GM23248 (cell line): ENCODE data around the gene ZSWIM6. TPM values are rescaled to one million over a fixed set of nuclear protein-coding genes. Genes with fewer than 3 reads are reported as not detected.
A peak's percentile ranks its signal among the peaks of the same experiment; 100 is the strongest.

Source experiments
- DNase-seq: peaks from one replicate; pipeline ENCODE4 v3.0.0-alpha.2; 2015
- H2AFZ ChIP-seq: fragments of 200-600 bp; sonication (generic); 2 replicates; pipeline ENCODE4 v1.6.1; 2016; ENCODE audit warnings: antibody characterized with exemption
- H3F3A ChIP-seq: fragments of 200-600 bp; sonication (generic); 2 replicates; pipeline ENCODE4 v1.6.1; 2016; ENCODE audit warnings: mild to moderate bottlenecking, antibody characterized with exemption, mixed run types; ENCODE audit not compliant: insufficient read depth
- H3K27ac ChIP-seq: fragments of 200-600 bp; sonication (generic); 2 replicates; pipeline ENCODE4 v1.5.1; 2016; ENCODE audit warnings: mild to moderate bottlenecking
- H3K27me3 ChIP-seq: fragments of 200-600 bp; sonication (generic); replicated peaks from 2 replicates; pipeline ENCODE4 v1.6.1; 2016; ENCODE audit warnings: mild to moderate bottlenecking; ENCODE audit not compliant: insufficient read depth
- H3K36me3 ChIP-seq: fragments of 200-600 bp; sonication (generic); 2 replicates; pipeline ENCODE4 v1.6.1; 2016; ENCODE audit warnings: low read depth, mild to moderate bottlenecking
- H3K4me1 ChIP-seq: fragments of 200-600 bp; sonication (generic); 2 replicates; pipeline ENCODE4 v1.6.1; 2016; ENCODE audit warnings: mild to moderate bottlenecking; ENCODE audit not compliant: insufficient read depth
- H3K4me2 ChIP-seq: fragments of 200-600 bp; sonication (generic); one replicate; pipeline ENCODE4 v1.6.1; 2016; ENCODE audit warnings: mild to moderate bottlenecking; ENCODE audit not compliant: unreplicated experiment
- H3K4me3 ChIP-seq: fragments of 200-600 bp; sonication (generic); 2 replicates; pipeline ENCODE4 v1.5.1; 2016; ENCODE audit warnings: mild to moderate bottlenecking
- H3K79me2 ChIP-seq: fragments of 200-600 bp; sonication (generic); 2 replicates; pipeline ENCODE4 v1.6.1; 2016; ENCODE audit warnings: mild to moderate bottlenecking; ENCODE audit not compliant: insufficient read depth
- H3K9ac ChIP-seq: fragments of 200-600 bp; sonication (generic); 2 replicates; pipeline ENCODE4 v1.6.1; 2016; ENCODE audit warnings: mild to moderate bottlenecking
- H3K9me2 ChIP-seq: fragments of 200-600 bp; sonication (generic); 2 replicates; pipeline ENCODE4 v1.6.1; 2016; ENCODE audit warnings: mixed run types, mild to moderate bottlenecking, moderate library complexity; ENCODE audit not compliant: insufficient read depth
- H3K9me3 ChIP-seq: fragments of 200-600 bp; sonication (generic); one replicate; pipeline ENCODE4 v1.6.1; 2017; ENCODE audit warnings: low read depth
- H4K20me1 ChIP-seq: fragments of 200-600 bp; sonication (generic); 2 replicates; pipeline ENCODE4 v1.6.0; 2016; ENCODE audit not compliant: insufficient read depth
- EZH2 ChIP-seq: fragments of 200-600 bp; sonication (generic); IDR thresholded peaks from 2 replicates; pipeline ENCODE4 v1.6.1; 2018; ENCODE audit warnings: antibody characterized with exemption, mild to moderate bottlenecking; ENCODE audit not compliant: insufficient read depth, poor library complexity, severe bottlenecking
- EZH2phosphoT487 ChIP-seq: fragments of 200-600 bp; sonication (generic); IDR thresholded peaks from 2 replicates; pipeline ENCODE4 v1.6.1; 2018; ENCODE audit warnings: antibody characterized with exemption, moderate library complexity, mild to moderate bottlenecking, low read depth; ENCODE audit not compliant: insufficient read depth
- WGBS, 2 experiments: methylation state at CpG; one replicate each; pipeline ENCODE4 v1.1.6; 2015 to 2017; ENCODE audit warnings: low lambda C conversion rate in 2 of 2, low coverage in 1 of 2; ENCODE audit errors: missing lambda C conversion rate in 2 of 2; 5-methylcytosine and 5-hydroxymethylcytosine counted together
- in situ Hi-C: fragments of 300-500 bp; cut with MboI; formaldehyde crosslinking; loops from 2 replicates; pipeline ENCODE4 v1.15.0; 2020
- polyA plus RNA-seq: library from polyadenylated mRNA; unstranded; fragments of >200 nt; fragmentation: Nextera tagmentation; extraction: Ambion mirVana; gene quantifications from 2 replicates; pipeline ENCODE4 v1.2.1, GENCODE V29; 2016
- total RNA-seq: library from RNA; depleted of rRNA; stranded (reverse); fragments of >200 nt; shearing (Covaris generic); gene quantifications from 2 replicates; pipeline ENCODE4 v1.2.3, GENCODE V29; 2014

ZSWIM6 gene
- total and polyA plus RNA-seq, 2 experiments from 2014 or later = 1.5 to 4.8 TPM

DNA sequence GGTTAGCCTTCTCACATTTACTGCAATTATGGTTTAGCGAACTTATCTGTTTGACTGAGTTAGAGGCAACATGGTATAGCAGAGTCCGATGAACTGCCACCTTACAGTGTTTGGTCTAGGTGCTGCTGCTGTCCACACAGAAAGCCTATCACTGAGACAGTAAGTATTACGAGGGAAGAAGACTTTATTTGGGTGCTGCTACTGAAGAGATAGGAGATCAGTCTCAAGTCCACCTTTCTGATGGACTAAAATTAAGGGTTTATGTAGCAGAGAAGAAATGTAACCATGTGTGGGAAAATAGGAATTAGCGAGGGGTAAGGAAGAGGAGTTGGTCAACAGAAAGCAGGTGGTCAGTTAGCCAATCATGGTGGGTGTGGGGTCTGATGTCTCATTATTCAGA lies 109.7 kb downstream of the ZSWIM6 start:
- Histone ChIP-seq H3K9ac (no peak overlapping the region), H3K4me2 (no peak overlapping the region), H2AFZ (no peak overlapping the region), H4K20me1 (peaks cover 6% of the 10 kb centered on the region; the same call in 1 of the 2 replicates), H3K27ac (no peak overlapping the region), H3K9me3 (no peaks in the 10 kb centered on the region), H3K4me3 (no peak overlapping the region), H3F3A (no peaks in the 10 kb centered on the region), H3K36me3 (no peaks in the 10 kb centered on the region), H3K27me3 (no peaks in the 10 kb centered on the region), H3K79me2 (peaks cover 98% of the 10 kb centered on the region), H3K9me2 (no peaks in the 10 kb centered on the region; the same call in 1 of the 2 replicates), H3K4me1 (peaks cover 24% of the 10 kb centered on the region)
- WGBS, 2 experiments = 98 to 99% methylated on average over 4 of the region's 4 CpGs
- in situ Hi-C loops = no loop called here
- no peak for TF ChIP-seq EZH2
- no peak for TF ChIP-seq EZH2phosphoT487
- no peak for DNase-seq

DNA sequence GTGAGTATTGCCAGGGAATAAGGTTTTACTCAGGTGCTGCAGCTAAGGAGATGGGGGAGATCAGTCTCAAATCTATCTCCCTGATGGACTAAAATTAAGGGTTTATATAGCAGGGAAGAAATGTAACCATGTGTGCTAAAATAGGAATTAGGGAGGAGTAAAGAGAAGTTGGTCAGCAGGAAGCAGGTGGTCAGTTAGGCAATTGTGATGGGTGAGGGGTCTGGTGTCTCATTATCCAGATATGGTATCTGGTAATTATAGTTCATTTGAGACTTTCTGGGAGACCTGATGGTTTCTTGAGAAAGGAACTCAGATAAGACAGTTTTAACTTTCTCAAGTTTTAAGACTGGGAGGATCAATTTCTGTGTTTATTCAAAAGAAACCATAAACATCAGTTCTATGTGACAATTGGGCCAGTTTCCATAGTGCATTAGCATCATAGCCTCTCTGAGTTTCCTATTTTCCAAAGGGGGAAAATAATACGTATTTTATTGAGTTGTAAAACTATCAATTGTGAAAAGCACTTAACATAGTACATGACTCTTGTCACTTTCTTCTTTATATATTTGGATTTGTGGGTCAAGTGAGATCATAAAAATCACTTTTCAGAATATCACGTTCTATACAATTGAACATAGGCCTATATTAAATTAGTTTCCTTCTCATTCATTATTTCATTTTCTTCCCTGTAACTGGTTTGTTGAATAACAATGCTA lies 115.9 kb downstream of the ZSWIM6 start:
- Histone ChIP-seq H3K27ac (no peak overlapping the region), H3K9me2 (no peaks in the 10 kb centered on the region), H3K9me3 (no peaks in the 10 kb centered on the region), H2AFZ (no peak overlapping the region), H3K27me3 (no peaks in the 10 kb centered on the region), H3F3A (peaks cover 38% of the 10 kb centered on the region), H3K9ac (no peak overlapping the region), H3K4me3 (no peak overlapping the region), H3K4me2 (no peak overlapping the region), H4K20me1 (no peaks in the 10 kb centered on the region), H3K79me2 (peaks cover 82% of the 10 kb centered on the region), H3K36me3 (no peaks in the 10 kb centered on the region), H3K4me1 (peaks cover 35% of the 10 kb centered on the region)
- in situ Hi-C loops = no loop called here
- WGBS, 2 experiments = 96 to 98% methylated on average over 2 of the region's 2 CpGs
- no peak for DNase-seq
- TF ChIP-seq EZH2 (no peak), EZH2phosphoT487 (no peak)

GRCh38 chr5:61449804-61450492 lies 117.9 kb downstream of the ZSWIM6 start:
- Histone ChIP-seq H3K36me3 (no peaks in the 10 kb centered on the region), H3K79me2 (peaks cover 84% of the 10 kb centered on the region), H3K4me3 (peak overlapping the region; percentile 38), H3F3A (peaks cover 38% of the 10 kb centered on the region), H3K27ac (peak overlapping the region; percentile 87), H3K9me3 (no peaks in the 10 kb centered on the region), H3K4me1 (peaks cover 31% of the 10 kb centered on the region), H3K4me2 (peak overlapping the region; percentile 76), H4K20me1 (no peaks in the 10 kb centered on the region), H3K9ac (peak overlapping the region; percentile 50), H3K27me3 (no peaks in the 10 kb centered on the region), H3K9me2 (no peaks in the 10 kb centered on the region), H2AFZ (no peak overlapping the region)
- TF ChIP-seq EZH2 (no peak), EZH2phosphoT487 (no peak)
- WGBS, 2 experiments = 20 to 27% methylated on average over 2 of the region's 2 CpGs
- peak; percentile 91 for DNase-seq
- in situ Hi-C loops = no loop called here

- Histone ChIP-seq H3K27ac (peak overlapping the region; percentile 87), H3K27me3 (no peaks in the 10 kb centered on the region), H3K79me2 (peaks cover 83% of the 10 kb centered on the region), H3K9me2 (no peaks in the 10 kb centered on the region), H3F3A (peaks cover 38% of the 10 kb centered on the region), H3K4me1 (peaks cover 27% of the 10 kb centered on the region), H3K36me3 (no peaks in the 10 kb centered on the region), H4K20me1 (no peaks in the 10 kb centered on the region), H3K9ac (peak overlapping the region; percentile 50), H3K4me2 (peak overlapping the region; percentile 76), H2AFZ (no peak overlapping the region), H3K4me3 (peak overlapping the region; percentile 38; the same call in 1 of the 2 replicates), H3K9me3 (no peaks in the 10 kb centered on the region)
- peak; percentile 70 for DNase-seq
- in situ Hi-C loops = no loop called here
- no peak for TF ChIP-seq EZH2
- no peak for TF ChIP-seq EZH2phosphoT487
- WGBS, 2 experiments = 6 to 14% methylated on average over 1 of the region's 1 CpG
These were observed 118.6 kb downstream of the ZSWIM6 start for GRCh38 chr5:61450493-61451279.
